Parathyroid adenoma (tissue), 2 donors: ENCODE results near the gene DSCAML1.

ENCODE experiments used
- H2AFZ ChIP-seq: fragments of 300-600 bp; sonication (generic); one replicate; pipeline ENCODE4 v1.7.0; 2017; ENCODE audit warnings: antibody characterized with exemption, mild to moderate bottlenecking
- H3K27ac ChIP-seq: fragments of 300-600 bp; sonication (generic); one replicate; pipeline ENCODE4 v1.7.0; 2017
- H3K27me3 ChIP-seq: fragments of 300-600 bp; sonication (generic); one replicate; pipeline ENCODE4 v1.7.0; 2017; ENCODE audit warnings: low read length; ENCODE audit not compliant: control insufficient read depth, insufficient read depth
- H3K36me3 ChIP-seq: fragments of 300-600 bp; sonication (generic); one replicate; pipeline ENCODE4 v1.7.0; 2017; ENCODE audit warnings: low read length; ENCODE audit not compliant: control insufficient read depth, insufficient read depth
- H3K4me1 ChIP-seq: fragments of 300-600 bp; sonication (generic); one replicate; pipeline ENCODE4 v1.7.0; 2017; ENCODE audit warnings: control low read depth
- H3K4me2 ChIP-seq: fragments of 300-600 bp; sonication (generic); one replicate; pipeline ENCODE4 v1.7.0; 2017; ENCODE audit warnings: low read length
- H3K4me3 ChIP-seq: fragments of 300-600 bp; sonication (generic); one replicate; pipeline ENCODE4 v1.7.0; 2017; ENCODE audit warnings: low read depth, low read length
- H3K79me2 ChIP-seq: fragments of 300-600 bp; sonication (generic); one replicate; pipeline ENCODE4 v1.7.0; 2017; ENCODE audit warnings: control low read depth
- H3K9ac ChIP-seq: fragments of 300-600 bp; sonication (generic); one replicate; pipeline ENCODE4 v1.7.0; 2017; ENCODE audit warnings: mild to moderate bottlenecking
- H3K9me3 ChIP-seq: fragments of 300-600 bp; sonication (generic); one replicate; pipeline ENCODE4 v1.7.0; 2017; ENCODE audit warnings: low read length; ENCODE audit not compliant: control insufficient read depth
- CTCF ChIP-seq: fragments of 300-600 bp; sonication (generic); IDR thresholded peaks from one replicate; pipeline ENCODE4 v1.7.0; 2017; ENCODE audit warnings: antibody characterized with exemption, mild to moderate bottlenecking
- donor health status: primary hyperparathyroidism.

The DSCAML1 gene

GRCh38 chr11:117420598-117420997 lies 376.4 kb downstream of the DSCAML1 start:
- H3K4me2 ChIP-seq, result no peak overlapping the region
- no peak overlapping the region for H3K4me3 ChIP-seq
- H3K36me3 ChIP-seq, result no peaks in the 10 kb centered on the region
- no peak overlapping the region for H2AFZ ChIP-seq
- no peaks in the 10 kb centered on the region for H3K4me1 ChIP-seq
- TF ChIP-seq CTCF, result no peak
- H3K9ac ChIP-seq, result no peak overlapping the region
- H3K27ac ChIP-seq, result no peak overlapping the region
- H3K27me3 ChIP-seq, result no peaks in the 10 kb centered on the region
- no peaks in the 10 kb centered on the region for H3K79me2 ChIP-seq
- no peaks in the 10 kb centered on the region for H3K9me3 ChIP-seq

DNA sequence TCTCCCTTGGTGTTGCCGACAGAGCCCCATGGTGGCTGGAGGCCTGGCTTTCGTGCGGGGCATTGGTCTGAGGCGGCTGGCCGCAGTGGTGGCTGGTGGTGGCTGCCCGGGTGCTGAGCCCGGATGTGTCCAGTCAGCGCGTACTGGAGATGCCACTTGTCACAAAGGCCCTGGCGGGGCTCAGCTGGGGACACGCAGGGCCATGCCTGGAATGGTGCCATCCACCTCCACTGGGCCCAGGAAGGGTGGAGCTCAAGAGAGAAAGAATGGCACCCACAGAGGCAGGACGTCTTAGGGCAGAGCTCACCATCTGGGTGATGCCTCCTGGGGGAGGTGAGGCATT lies 376.9 kb downstream of the DSCAML1 start:
- Histone ChIP-seq H3K27me3 (no peaks in the 10 kb centered on the region), H3K79me2 (no peaks in the 10 kb centered on the region), H3K9me3 (no peaks in the 10 kb centered on the region), H3K27ac (no peak overlapping the region), H3K4me2 (no peak overlapping the region), H2AFZ (no peak overlapping the region), H3K4me3 (no peak overlapping the region), H3K4me1 (no peaks in the 10 kb centered on the region), H3K9ac (no peak overlapping the region), H3K36me3 (no peaks in the 10 kb centered on the region)
- TF ChIP-seq CTCF, result no peak

DNA sequence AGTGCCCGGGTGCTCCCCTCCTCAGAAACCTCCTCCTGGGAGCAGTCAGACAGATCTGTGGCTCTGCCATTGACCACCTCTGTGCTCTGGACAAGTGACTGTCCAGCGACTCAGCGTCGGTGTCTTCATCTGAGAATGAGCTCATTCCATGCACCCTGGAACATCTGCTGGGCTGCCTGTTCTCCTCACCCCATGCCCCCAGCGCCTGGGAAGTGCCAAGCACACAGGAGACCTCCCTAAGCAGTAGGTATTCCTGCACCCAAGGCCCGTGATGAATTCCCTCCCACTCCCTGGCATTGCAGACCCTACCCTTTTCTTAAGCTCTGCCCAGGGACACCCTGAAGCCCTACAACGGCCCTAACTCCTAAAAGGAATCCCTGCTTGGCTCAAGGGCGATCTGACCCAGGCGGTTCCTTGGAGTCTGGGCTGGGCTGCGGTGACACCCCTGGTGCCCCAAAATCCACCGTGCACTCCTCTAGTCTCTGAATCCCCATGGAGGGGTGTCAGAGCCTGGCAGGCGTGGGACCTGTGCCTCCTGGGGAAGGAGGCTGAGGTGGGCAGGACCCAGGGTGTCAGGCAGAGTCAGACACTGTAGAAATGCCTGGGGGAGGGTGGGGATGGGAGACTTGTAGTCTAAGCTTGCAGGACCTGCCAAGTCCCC lies 377.4 kb downstream of the DSCAML1 start:
- H3K4me3 ChIP-seq, result no peak overlapping the region
- no peaks in the 10 kb centered on the region for H3K36me3 ChIP-seq
- no peaks in the 10 kb centered on the region for H3K79me2 ChIP-seq
- H3K4me2 ChIP-seq, result no peak overlapping the region
- H3K27ac ChIP-seq, result no peak overlapping the region
- no peak overlapping the region for H3K9ac ChIP-seq
- H2AFZ ChIP-seq, result no peak overlapping the region
- TF ChIP-seq CTCF, result no peak
- H3K9me3 ChIP-seq, result no peaks in the 10 kb centered on the region
- no peaks in the 10 kb centered on the region for H3K4me1 ChIP-seq
- H3K27me3 ChIP-seq, result no peaks in the 10 kb centered on the region

DNA sequence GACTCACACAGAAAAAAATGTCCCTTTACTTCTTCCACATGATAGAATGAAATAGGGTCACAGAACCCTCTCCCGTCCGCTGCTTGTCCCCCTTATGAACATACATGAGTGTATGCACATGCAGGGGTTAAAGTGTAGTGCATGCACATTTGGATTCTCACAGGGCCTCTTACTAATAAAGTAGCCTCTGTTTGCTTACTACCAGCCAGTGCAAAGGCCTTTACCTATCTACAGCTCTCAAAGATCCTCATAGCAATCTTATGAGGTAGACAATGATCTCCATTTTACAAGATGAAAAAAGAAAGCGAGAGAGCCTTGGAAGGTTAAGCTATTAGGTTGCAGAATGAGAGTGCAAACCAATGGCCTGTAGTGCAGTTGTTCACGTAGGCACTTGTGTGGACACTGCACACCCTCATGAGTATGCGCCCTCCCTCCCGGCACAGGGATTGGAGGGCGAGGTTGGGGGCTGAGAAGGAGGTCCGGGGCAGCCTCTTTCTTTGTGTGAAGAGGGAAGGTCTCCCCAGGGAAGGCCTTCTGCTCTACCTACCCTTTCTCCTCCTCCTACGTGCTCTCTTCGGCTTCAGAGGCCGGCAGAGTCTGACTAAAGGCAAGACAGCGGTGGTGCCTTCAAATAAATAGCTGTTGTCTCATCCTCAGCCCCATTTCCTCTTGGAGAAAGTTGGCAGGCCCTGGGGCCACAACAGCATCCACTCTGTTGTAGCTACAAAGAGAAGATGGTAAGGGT lies 378.1 kb downstream of the DSCAML1 start:
- H3K9me3 ChIP-seq, result no peaks in the 10 kb centered on the region
- no peak overlapping the region for H3K27ac ChIP-seq
- H3K4me3 ChIP-seq, result no peak overlapping the region
- H3K79me2 ChIP-seq, result no peaks in the 10 kb centered on the region
- no peaks in the 10 kb centered on the region for H3K36me3 ChIP-seq
- no peak overlapping the region for H3K4me2 ChIP-seq
- H3K27me3 ChIP-seq, result no peaks in the 10 kb centered on the region
- H3K4me1 ChIP-seq, result no peaks in the 10 kb centered on the region
- H3K9ac ChIP-seq, result no peak overlapping the region
- no peak for TF ChIP-seq CTCF
- H2AFZ ChIP-seq, result no peak overlapping the region

DNA sequence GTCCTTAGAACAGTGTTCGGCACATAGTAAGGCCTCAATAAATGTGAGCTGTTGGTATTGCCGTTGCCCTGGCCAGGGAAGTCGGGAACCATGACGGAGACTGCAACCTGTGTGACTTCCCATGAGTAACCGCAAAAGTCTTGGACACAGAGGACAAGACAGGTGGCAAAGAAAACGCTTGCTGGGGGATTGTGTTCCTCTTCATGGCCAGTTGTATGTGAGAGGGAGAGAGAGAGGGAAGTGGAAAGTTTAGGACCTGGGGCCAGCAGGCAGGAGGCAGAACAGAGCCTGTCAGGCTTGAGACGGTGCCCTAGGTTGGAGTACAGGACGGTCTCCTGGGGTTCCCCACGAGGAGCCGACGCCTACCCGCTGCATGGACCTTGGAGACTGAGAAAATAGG lies 379.2 kb downstream of the DSCAML1 start:
- H3K79me2 ChIP-seq, result no peaks in the 10 kb centered on the region
- no peaks in the 10 kb centered on the region for H3K27me3 ChIP-seq
- no peak overlapping the region for H3K27ac ChIP-seq
- H2AFZ ChIP-seq, result no peak overlapping the region
- H3K9me3 ChIP-seq, result no peaks in the 10 kb centered on the region
- H3K4me2 ChIP-seq, result no peak overlapping the region
- H3K4me3 ChIP-seq, result no peak overlapping the region
- H3K9ac ChIP-seq, result no peak overlapping the region
- H3K36me3 ChIP-seq, result no peaks in the 10 kb centered on the region
- TF ChIP-seq CTCF, result no peak
- no peaks in the 10 kb centered on the region for H3K4me1 ChIP-seq
